Measurements from ENCODE around the gene ITM2B.

Gene ITM2B

DNA sequence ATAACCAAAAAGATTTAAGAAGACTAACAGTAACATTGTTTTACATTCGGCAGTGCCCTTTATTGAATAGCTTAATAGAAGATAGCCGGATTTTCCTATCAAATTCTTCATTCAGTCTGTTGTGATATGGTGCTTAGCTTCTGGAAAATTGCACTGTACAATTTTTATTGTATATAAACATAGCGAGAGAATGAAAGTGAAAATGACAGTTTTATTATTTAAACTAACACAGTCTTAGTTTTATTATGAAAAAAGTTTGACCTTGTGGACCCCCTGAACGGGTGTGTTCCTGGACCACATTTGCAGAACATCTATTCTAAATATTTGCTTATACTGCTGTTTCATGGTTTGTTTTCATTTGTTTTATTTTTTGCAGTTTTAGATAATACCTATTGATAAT, 8.6 kb downstream of the ITM2B start:
- Histone ChIP-seq H3K9me3 (ENCODE audit: control insufficient read depth, insufficient read depth, low read length) (no peaks in the 10 kb centered on the region), H3K79me2 (ENCODE audit: control insufficient read depth, low read length) (peaks cover 52% of the 10 kb centered on the region), H3K4me2 (ENCODE audit: low read length) (no peak overlapping the region), H4K20me1 (ENCODE audit: control insufficient read depth, insufficient read depth, low read depth, low read length) (peaks cover 17% of the 10 kb centered on the region), H3K36me3 (ENCODE audit: control insufficient read depth, low read length) (peaks cover 19% of the 10 kb centered on the region), H3K27me3 (ENCODE audit: control insufficient read depth, low read length) (no peaks in the 10 kb centered on the region), H3K4me1 (ENCODE audit: control insufficient read depth, low read length) (peaks cover 11% of the 10 kb centered on the region), H3F3A (ENCODE audit: control insufficient read depth, insufficient read depth) (0 out of 2 replicates have a peak, but pooled peaks cover 3% of the 10 kb centered on the region), H3K4me3 (ENCODE audit: low read length) (no peak overlapping the region), H3K9me2 (replicated peaks; ENCODE audit: control insufficient read depth, low read length) (no peaks in the 10 kb centered on the region), H3K27ac (ENCODE audit: low read depth, low read length) (no peak overlapping the region)
- TF ChIP-seq, protein P1, sequence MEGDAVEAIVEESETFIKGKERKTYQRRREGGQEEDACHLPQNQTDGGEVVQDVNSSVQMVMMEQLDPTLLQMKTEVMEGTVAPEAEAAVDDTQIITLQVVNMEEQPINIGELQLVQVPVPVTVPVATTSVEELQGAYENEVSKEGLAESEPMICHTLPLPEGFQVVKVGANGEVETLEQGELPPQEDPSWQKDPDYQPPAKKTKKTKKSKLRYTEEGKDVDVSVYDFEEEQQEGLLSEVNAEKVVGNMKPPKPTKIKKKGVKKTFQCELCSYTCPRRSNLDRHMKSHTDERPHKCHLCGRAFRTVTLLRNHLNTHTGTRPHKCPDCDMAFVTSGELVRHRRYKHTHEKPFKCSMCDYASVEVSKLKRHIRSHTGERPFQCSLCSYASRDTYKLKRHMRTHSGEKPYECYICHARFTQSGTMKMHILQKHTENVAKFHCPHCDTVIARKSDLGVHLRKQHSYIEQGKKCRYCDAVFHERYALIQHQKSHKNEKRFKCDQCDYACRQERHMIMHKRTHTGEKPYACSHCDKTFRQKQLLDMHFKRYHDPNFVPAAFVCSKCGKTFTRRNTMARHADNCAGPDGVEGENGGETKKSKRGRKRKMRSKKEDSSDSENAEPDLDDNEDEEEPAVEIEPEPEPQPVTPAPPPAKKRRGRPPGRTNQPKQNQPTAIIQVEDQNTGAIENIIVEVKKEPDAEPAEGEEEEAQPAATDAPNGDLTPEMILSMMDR (IDR thresholded peaks at IDR 0.05; ENCODE audit: low read depth, low read length, poor library complexity, severe bottlenecking) = no peak

DNA sequence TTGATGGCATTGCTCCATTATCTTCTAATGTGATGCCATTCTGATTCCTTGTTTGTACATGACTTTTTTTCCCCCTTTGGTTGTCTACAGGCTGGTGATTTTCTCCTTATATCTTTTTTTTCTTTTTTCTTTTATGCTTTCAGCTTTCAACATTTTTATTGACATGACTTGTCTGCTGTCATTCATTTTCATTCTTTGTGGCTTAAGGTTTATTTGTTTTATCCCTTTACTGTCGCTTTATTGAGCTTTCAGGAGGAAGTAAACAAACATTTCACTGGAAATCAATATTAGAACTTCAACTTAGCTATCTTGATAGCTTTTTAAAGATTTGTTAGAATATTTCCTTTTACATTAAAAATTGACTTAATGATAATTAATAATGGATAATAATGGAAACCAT, 9.7 kb downstream of the ITM2B start:
- no peaks in the 10 kb centered on the region for H3K9me2 ChIP-seq (replicated peaks; ENCODE audit: control insufficient read depth, low read length)
- H4K20me1 ChIP-seq (ENCODE audit: control insufficient read depth, insufficient read depth, low read depth, low read length) = peaks cover 8% of the 10 kb centered on the region; the same call in 1 of the 2 replicates
- peaks cover under 1% of the 10 kb centered on the region; the same call in 1 of the 2 replicates for H3K4me1 ChIP-seq (ENCODE audit: control insufficient read depth, low read length)
- no peak overlapping the region for H3K4me3 ChIP-seq (ENCODE audit: low read length)
- H3F3A ChIP-seq (ENCODE audit: control insufficient read depth, insufficient read depth) = no peaks in the 10 kb centered on the region
- H3K36me3 ChIP-seq (ENCODE audit: control insufficient read depth, low read length) = peaks cover 13% of the 10 kb centered on the region
- no peak overlapping the region for H3K4me2 ChIP-seq (ENCODE audit: low read length)
- H3K9me3 ChIP-seq (ENCODE audit: control insufficient read depth, insufficient read depth, low read length) = no peaks in the 10 kb centered on the region
- no peaks in the 10 kb centered on the region for H3K27me3 ChIP-seq (ENCODE audit: control insufficient read depth, low read length)
- peaks cover 42% of the 10 kb centered on the region for H3K79me2 ChIP-seq (ENCODE audit: control insufficient read depth, low read length)
- no peak overlapping the region for H3K27ac ChIP-seq (ENCODE audit: low read depth, low read length)
- no peak for TF ChIP-seq EZH2phosphoT487 (IDR thresholded peaks at IDR 0.05; ENCODE audit: borderline replicate concordance, low read length)
- TF ChIP-seq, protein P1 (IDR thresholded peaks at IDR 0.05; ENCODE audit: low read depth, low read length, poor library complexity, severe bottlenecking) = no peak

DNA sequence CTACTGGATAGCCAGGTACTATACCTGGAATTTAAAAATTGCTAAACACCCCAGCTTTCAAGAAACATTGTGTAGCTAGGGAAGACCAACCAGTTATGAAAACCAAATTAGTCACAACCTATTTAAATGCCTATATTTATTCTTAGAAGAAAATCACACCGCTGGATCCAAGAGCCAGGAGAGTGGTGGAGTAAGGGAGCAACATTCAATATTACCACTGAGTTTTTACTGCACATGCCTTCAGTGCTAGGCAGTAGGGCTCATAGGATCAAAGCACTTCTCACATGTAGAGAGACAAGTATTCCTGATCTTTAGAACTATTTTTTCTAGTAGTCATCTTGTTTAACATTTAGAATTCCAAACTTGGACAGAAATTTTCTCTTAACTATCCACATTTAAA, 11.2 kb downstream of the ITM2B start:
- H3K79me2 ChIP-seq (ENCODE audit: control insufficient read depth, low read length) = peaks cover 36% of the 10 kb centered on the region

More for the DNA sequence above, 11.2 kb downstream of the ITM2B start:
- TF ChIP-seq, protein P1 (IDR thresholded peaks at IDR 0.05; ENCODE audit: low read depth, low read length, poor library complexity, severe bottlenecking) = no peak
- no peak for TF ChIP-seq EZH2phosphoT487 (IDR thresholded peaks at IDR 0.05; ENCODE audit: borderline replicate concordance, low read length)
- H3K4me3 ChIP-seq (ENCODE audit: low read length) = no peak overlapping the region
- H3K4me2 ChIP-seq (ENCODE audit: low read length) = no peak overlapping the region
- H3K27me3 ChIP-seq (ENCODE audit: control insufficient read depth, low read length) = no peaks in the 10 kb centered on the region
- H3K36me3 ChIP-seq (ENCODE audit: control insufficient read depth, low read length) = peaks cover 6% of the 10 kb centered on the region
- H3F3A ChIP-seq (ENCODE audit: control insufficient read depth, insufficient read depth) = no peaks in the 10 kb centered on the region
- H4K20me1 ChIP-seq (ENCODE audit: control insufficient read depth, insufficient read depth, low read depth, low read length) = no peaks in the 10 kb centered on the region
- no peaks in the 10 kb centered on the region for H3K9me3 ChIP-seq (ENCODE audit: control insufficient read depth, insufficient read depth, low read length)
- H3K9me2 ChIP-seq (replicated peaks; ENCODE audit: control insufficient read depth, low read length) = no peaks in the 10 kb centered on the region
- H3K27ac ChIP-seq (ENCODE audit: low read depth, low read length) = no peak overlapping the region
- H3K4me1 ChIP-seq (ENCODE audit: control insufficient read depth, low read length) = no peaks in the 10 kb centered on the region

Data from DOHH2 (cell line).